ENCODE data around the gene PUDP.
"Not testable (repeated sequence)": the region's sequence is repeated elsewhere in the genome, so short reads cannot be mapped to it uniquely, and the experiment has no call there.

Gene PUDP

DNA sequence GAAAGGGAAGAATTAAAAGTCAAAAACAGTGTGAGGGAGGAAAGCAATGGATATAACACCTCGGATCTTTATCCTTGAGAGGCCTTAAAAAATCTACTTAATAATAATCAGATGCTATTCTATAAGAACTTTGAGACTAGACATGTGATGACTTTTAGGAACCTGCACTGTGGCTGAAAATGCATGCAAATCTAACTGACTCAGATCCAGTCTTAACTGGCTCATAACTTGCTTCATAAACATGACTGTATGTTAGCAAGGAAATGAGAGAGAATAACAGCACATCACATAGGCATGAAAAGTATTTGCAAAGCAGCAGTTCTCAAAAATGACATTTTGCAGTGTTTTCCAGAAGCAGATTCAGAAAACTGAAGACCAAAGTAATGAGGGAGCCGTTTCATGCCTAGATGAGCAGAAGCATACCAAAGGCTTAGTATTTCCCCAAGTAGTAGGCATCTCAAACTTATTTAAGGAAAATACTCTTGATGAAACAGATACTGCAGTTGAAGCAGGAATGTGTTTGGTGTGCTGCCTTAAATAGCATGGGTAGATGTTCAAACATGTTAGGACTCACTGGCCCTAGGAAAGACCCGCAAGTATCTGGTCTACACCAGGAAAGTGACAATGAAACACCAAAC lies 104.0 kb downstream of the PUDP start:
- not testable (repeated sequence) for H3K4me3 ChIP-seq (ENCODE audit: low read length); H2AK5ac ChIP-seq (ENCODE audit: low read length); H4K8ac ChIP-seq (ENCODE audit: low read depth, low read length); H3K4me2 ChIP-seq (ENCODE audit: low read length); H2BK15ac ChIP-seq (replicated peaks; ENCODE audit: low read depth); DNase-seq; H4K5ac ChIP-seq (ENCODE audit: low read length); H3K56ac ChIP-seq (ENCODE audit: low read length); H2BK5ac ChIP-seq (ENCODE audit: low read length); H3K4ac ChIP-seq (ENCODE audit: low read depth, low read length); H3K27me3 ChIP-seq (ENCODE audit: insufficient read depth, low read length, poor library complexity); H3K18ac ChIP-seq (ENCODE audit: low read length); H3K79me2 ChIP-seq (ENCODE audit: control insufficient read depth, insufficient read depth, low read length); H3K4me1 ChIP-seq (ENCODE audit: control insufficient read depth, low read depth, low read length); H3K27ac ChIP-seq (ENCODE audit: low read depth, low read length); H3K36me3 ChIP-seq (ENCODE audit: control insufficient read depth, insufficient read depth, low read length); H3K9ac ChIP-seq (ENCODE audit: low read length); H2BK120ac ChIP-seq (ENCODE audit: low read depth, low read length); H3K23ac ChIP-seq (ENCODE audit: low read length); H3K79me1 ChIP-seq (ENCODE audit: low read length)
- no CpG with 5 or more reads among the region's 3 CpGs for WGBS (ENCODE audit: extremely low coverage, insufficient coverage, low lambda C conversion rate)

- Histone ChIP-seq H3K4me2 (ENCODE audit: low read length) (no peak overlapping the region), H3K79me2 (ENCODE audit: control insufficient read depth, insufficient read depth, low read length) (no peaks in the 10 kb centered on the region), H2BK120ac (ENCODE audit: low read depth, low read length) (no peak overlapping the region), H4K5ac (ENCODE audit: low read length) (no peak overlapping the region), H3K23ac (ENCODE audit: low read length) (no peak overlapping the region), H3K4me3 (ENCODE audit: low read length) (no peak overlapping the region), H2AK5ac (ENCODE audit: low read length) (no peak overlapping the region), H4K8ac (ENCODE audit: low read depth, low read length) (no peak overlapping the region), H3K27me3 (ENCODE audit: insufficient read depth, low read length, poor library complexity) (no peaks in the 10 kb centered on the region), H2BK5ac (ENCODE audit: low read length) (no peak overlapping the region), H2BK15ac (replicated peaks; ENCODE audit: low read depth) (no peak overlapping the region), H3K4me1 (ENCODE audit: control insufficient read depth, low read depth, low read length) (no peaks in the 10 kb centered on the region), H3K4ac (ENCODE audit: low read depth, low read length) (no peak overlapping the region), H3K56ac (ENCODE audit: low read length) (no peak overlapping the region), H3K18ac (ENCODE audit: low read length) (no peak overlapping the region), H3K79me1 (ENCODE audit: low read length) (no peaks in the 10 kb centered on the region), H3K27ac (ENCODE audit: low read depth, low read length) (no peak overlapping the region), H3K9ac (ENCODE audit: low read length) (no peak overlapping the region), H3K36me3 (ENCODE audit: control insufficient read depth, insufficient read depth, low read length) (no peaks in the 10 kb centered on the region)
- DNase-seq = no peak
- no CpG with 5 or more reads among the region's 5 CpGs for WGBS (ENCODE audit: extremely low coverage, insufficient coverage, low lambda C conversion rate)
Observed at GRCh38 chrX:7028246-7028645, 119.7 kb downstream of the PUDP start.

- Histone ChIP-seq H3K23ac (ENCODE audit: low read length) (no peak overlapping the region), H3K4me2 (ENCODE audit: low read length) (no peak overlapping the region), H2BK120ac (ENCODE audit: low read depth, low read length) (no peak overlapping the region), H3K79me1 (ENCODE audit: low read length) (no peaks in the 10 kb centered on the region), H2AK5ac (ENCODE audit: low read length) (no peak overlapping the region), H2BK15ac (replicated peaks; ENCODE audit: low read depth) (no peak overlapping the region), H3K18ac (ENCODE audit: low read length) (no peak overlapping the region), H3K56ac (ENCODE audit: low read length) (no peak overlapping the region), H3K36me3 (ENCODE audit: control insufficient read depth, insufficient read depth, low read length) (no peaks in the 10 kb centered on the region), H3K27me3 (ENCODE audit: insufficient read depth, low read length, poor library complexity) (no peaks in the 10 kb centered on the region), H2BK5ac (ENCODE audit: low read length) (no peak overlapping the region), H3K9ac (ENCODE audit: low read length) (no peak overlapping the region), H4K8ac (ENCODE audit: low read depth, low read length) (no peak overlapping the region), H4K5ac (ENCODE audit: low read length) (no peak overlapping the region), H3K79me2 (ENCODE audit: control insufficient read depth, insufficient read depth, low read length) (no peaks in the 10 kb centered on the region), H3K4me3 (ENCODE audit: low read length) (no peak overlapping the region), H3K4me1 (ENCODE audit: control insufficient read depth, low read depth, low read length) (no peaks in the 10 kb centered on the region), H3K27ac (ENCODE audit: low read depth, low read length) (no peak overlapping the region), H3K4ac (ENCODE audit: low read depth, low read length) (no peak overlapping the region)
- DNase-seq = no peak
- WGBS (ENCODE audit: extremely low coverage, insufficient coverage, low lambda C conversion rate) = no CpG with 5 or more reads among the region's 8 CpGs
Observed at GRCh38 chrX:7027071-7027470, 120.9 kb downstream of the PUDP start.

GRCh38 chrX:7026365-7026764 lies 121.6 kb downstream of the PUDP start:
- H3K4me2 ChIP-seq (ENCODE audit: low read length); H3K4ac ChIP-seq (ENCODE audit: low read depth, low read length): not testable (repeated sequence)
- WGBS (ENCODE audit: extremely low coverage, insufficient coverage, low lambda C conversion rate) = no CpG with 5 or more reads among the region's 5 CpGs

DNA sequence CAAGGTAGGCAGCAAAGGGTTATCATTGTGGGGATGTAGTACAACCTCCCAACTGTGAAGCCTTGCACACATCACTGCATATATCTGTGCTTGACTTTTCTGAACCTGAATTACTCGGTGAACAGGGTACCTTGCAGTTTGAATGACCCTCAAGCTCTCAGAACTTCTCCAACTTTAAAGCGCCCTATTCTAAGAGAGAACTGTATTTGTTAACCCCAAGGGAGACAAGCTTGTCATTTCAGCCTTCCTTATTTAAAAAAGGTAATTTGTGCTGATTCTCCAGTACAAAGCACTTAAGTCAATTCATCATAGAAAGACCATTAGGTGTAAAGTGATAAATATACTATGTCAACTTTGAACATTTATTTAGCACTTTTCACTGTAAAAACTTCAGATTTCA lies 122.5 kb downstream of the PUDP start:
- no CpG with 5 or more reads among the region's 2 CpGs for WGBS (ENCODE audit: extremely low coverage, insufficient coverage, low lambda C conversion rate)
- no peak overlapping the region for H2BK120ac ChIP-seq (ENCODE audit: low read depth, low read length)
- no peaks in the 10 kb centered on the region for H3K79me2 ChIP-seq (ENCODE audit: control insufficient read depth, insufficient read depth, low read length)
- H2BK5ac ChIP-seq (ENCODE audit: low read length) = no peak overlapping the region
- no peak overlapping the region for H3K27ac ChIP-seq (ENCODE audit: low read depth, low read length)
- H3K23ac ChIP-seq (ENCODE audit: low read length) = no peak overlapping the region
- no peak overlapping the region for H3K18ac ChIP-seq (ENCODE audit: low read length)
- H3K27me3 ChIP-seq (ENCODE audit: insufficient read depth, low read length, poor library complexity) = no peaks in the 10 kb centered on the region
- no peaks in the 10 kb centered on the region for H3K79me1 ChIP-seq (ENCODE audit: low read length)
- H2AK5ac ChIP-seq (ENCODE audit: low read length) = no peak overlapping the region
- H4K5ac ChIP-seq (ENCODE audit: low read length) = no peak overlapping the region
- DNase-seq = no peak
- no peak overlapping the region for H3K4me2 ChIP-seq (ENCODE audit: low read length)
- no peak overlapping the region for H3K4ac ChIP-seq (ENCODE audit: low read depth, low read length)
- H4K8ac ChIP-seq (ENCODE audit: low read depth, low read length) = no peak overlapping the region
- no peaks in the 10 kb centered on the region for H3K4me1 ChIP-seq (ENCODE audit: control insufficient read depth, low read depth, low read length)
- H3K56ac ChIP-seq (ENCODE audit: low read length) = no peak overlapping the region
- H3K9ac ChIP-seq (ENCODE audit: low read length) = no peak overlapping the region
- H3K4me3 ChIP-seq (ENCODE audit: low read length) = no peak overlapping the region
- H2BK15ac ChIP-seq (replicated peaks; ENCODE audit: low read depth) = no peak overlapping the region
- H3K36me3 ChIP-seq (ENCODE audit: control insufficient read depth, insufficient read depth, low read length) = no peaks in the 10 kb centered on the region

More at GRCh38 chrX:7026365-7026764, 121.6 kb downstream of the PUDP start:
- not testable (repeated sequence) for H3K18ac ChIP-seq (ENCODE audit: low read length); H3K9ac ChIP-seq (ENCODE audit: low read length); H3K4me3 ChIP-seq (ENCODE audit: low read length); H4K8ac ChIP-seq (ENCODE audit: low read depth, low read length); H3K27ac ChIP-seq (ENCODE audit: low read depth, low read length); H3K23ac ChIP-seq (ENCODE audit: low read length); H2AK5ac ChIP-seq (ENCODE audit: low read length); H4K5ac ChIP-seq (ENCODE audit: low read length); H2BK15ac ChIP-seq (replicated peaks; ENCODE audit: low read depth); H3K27me3 ChIP-seq (ENCODE audit: insufficient read depth, low read length, poor library complexity); H3K36me3 ChIP-seq (ENCODE audit: control insufficient read depth, insufficient read depth, low read length); DNase-seq; H2BK5ac ChIP-seq (ENCODE audit: low read length); H3K4me1 ChIP-seq (ENCODE audit: control insufficient read depth, low read depth, low read length); H3K56ac ChIP-seq (ENCODE audit: low read length); H2BK120ac ChIP-seq (ENCODE audit: low read depth, low read length); H3K79me1 ChIP-seq (ENCODE audit: low read length); H3K79me2 ChIP-seq (ENCODE audit: control insufficient read depth, insufficient read depth, low read length)

DNA sequence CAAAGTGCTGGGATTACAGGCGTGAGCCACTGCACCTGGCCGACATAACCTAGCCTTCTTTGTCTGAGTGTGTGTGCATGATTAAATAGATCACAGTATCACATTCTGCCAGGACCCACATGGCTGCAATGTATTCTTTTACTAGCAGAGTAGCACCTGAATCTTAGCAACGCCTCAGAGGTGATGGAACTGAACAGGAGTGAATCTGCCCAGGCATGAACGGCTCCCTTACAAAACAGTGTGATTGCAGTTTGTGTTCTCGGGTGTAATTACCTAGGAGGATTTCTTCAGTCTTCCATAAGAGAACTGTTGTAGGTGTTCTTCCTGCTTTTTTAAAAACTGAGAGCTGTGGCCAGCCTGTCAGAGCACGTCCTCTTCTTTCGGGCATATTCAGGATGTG lies 123.1 kb downstream of the PUDP start:
- H3K9ac ChIP-seq (ENCODE audit: low read length) = no peak overlapping the region
- no peak overlapping the region for H2AK5ac ChIP-seq (ENCODE audit: low read length)
- no peaks in the 10 kb centered on the region for H3K79me2 ChIP-seq (ENCODE audit: control insufficient read depth, insufficient read depth, low read length)
- H4K8ac ChIP-seq (ENCODE audit: low read depth, low read length) = no peak overlapping the region
- no peaks in the 10 kb centered on the region for H3K4me1 ChIP-seq (ENCODE audit: control insufficient read depth, low read depth, low read length)
- no peak overlapping the region for H4K5ac ChIP-seq (ENCODE audit: low read length)
- no peaks in the 10 kb centered on the region for H3K27me3 ChIP-seq (ENCODE audit: insufficient read depth, low read length, poor library complexity)
- H3K4me3 ChIP-seq (ENCODE audit: low read length) = no peak overlapping the region
- H3K4ac ChIP-seq (ENCODE audit: low read depth, low read length) = no peak overlapping the region
- no CpG with 5 or more reads among the region's 7 CpGs for WGBS (ENCODE audit: extremely low coverage, insufficient coverage, low lambda C conversion rate)
- H3K56ac ChIP-seq (ENCODE audit: low read length) = no peak overlapping the region
- no peak overlapping the region for H3K23ac ChIP-seq (ENCODE audit: low read length)
- DNase-seq = no peak
- H3K36me3 ChIP-seq (ENCODE audit: control insufficient read depth, insufficient read depth, low read length) = no peaks in the 10 kb centered on the region
- no peak overlapping the region for H3K27ac ChIP-seq (ENCODE audit: low read depth, low read length)
- no peaks in the 10 kb centered on the region for H3K79me1 ChIP-seq (ENCODE audit: low read length)
- no peak overlapping the region for H2BK120ac ChIP-seq (ENCODE audit: low read depth, low read length)
- no peak overlapping the region for H3K4me2 ChIP-seq (ENCODE audit: low read length)
- no peak overlapping the region for H2BK15ac ChIP-seq (replicated peaks; ENCODE audit: low read depth)
- no peak overlapping the region for H3K18ac ChIP-seq (ENCODE audit: low read length)
- H2BK5ac ChIP-seq (ENCODE audit: low read length) = no peak overlapping the region
